Right renal cortex interstitium (tissue), 3 donors: ENCODE data around the gene ENTPD7. TPM values are rescaled to one million over a fixed set of nuclear protein-coding genes. Genes with fewer than 3 reads are reported as not detected.
"Not testable (repeated sequence)": the region's sequence is repeated elsewhere in the genome, so short reads cannot be mapped to it uniquely, and the experiment has no call there.

Experiments
- DNase-seq, 3 donors: peaks; one replicate each; pipeline ENCODE4 v3.0.0-alpha.2; 2013; ENCODE audit warnings: low read depth in 3 of 3, low spot score in 2 of 3
- polyA plus RNA-seq, 3 donors: library from polyadenylated mRNA; unstranded; fragments of 120-200 nt; gene quantifications; one replicate each; pipeline ENCODE4 v1.2.1, GENCODE V29; 2013; ENCODE audit not compliant: insufficient read length in 3 of 3

The ENTPD7 gene
- polyA plus RNA-seq, 3 donors: 19.6 to 21.0 (median 20.6) TPM

DNA sequence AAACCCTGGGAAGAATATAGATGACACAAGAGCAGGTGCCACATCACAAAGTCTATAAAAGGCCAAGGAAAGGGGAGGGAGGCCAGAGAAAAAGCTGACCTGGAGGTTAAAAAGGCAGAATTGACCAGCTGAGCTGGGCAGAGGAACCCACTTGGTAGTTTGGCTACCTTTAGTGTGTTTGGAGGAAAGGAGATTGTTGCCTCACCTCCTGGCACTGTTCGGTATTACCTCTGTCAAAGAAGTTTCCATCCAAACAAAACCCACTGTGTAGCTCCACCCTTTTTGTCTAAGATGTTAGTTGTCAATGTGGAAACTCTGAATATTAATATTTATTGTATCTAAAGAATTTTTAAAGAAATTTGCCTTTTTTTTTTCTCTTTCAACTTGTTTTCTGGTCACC lies 23.4 kb downstream of the ENTPD7 start:
- no peak for DNase-seq

DNA sequence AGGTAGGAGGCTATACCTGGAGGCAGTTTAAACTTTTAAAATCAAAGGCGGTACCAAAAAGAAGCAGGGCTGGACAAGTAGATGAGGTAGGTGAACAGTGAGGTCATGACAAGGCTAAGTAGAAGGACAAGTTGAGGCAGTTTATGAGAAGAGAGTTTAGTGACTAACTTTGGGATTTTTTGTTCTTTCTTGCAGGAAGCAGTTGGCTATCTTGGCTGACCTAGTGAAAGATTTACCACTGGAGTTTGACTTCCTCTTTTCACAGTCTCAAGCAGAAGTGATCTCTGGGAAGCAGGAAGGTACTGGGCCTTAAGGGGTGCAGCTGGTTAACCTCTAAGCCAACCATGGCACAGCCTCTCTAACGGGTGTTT lies 26.3 kb downstream of the ENTPD7 start:
- DNase-seq: no peak

DNA sequence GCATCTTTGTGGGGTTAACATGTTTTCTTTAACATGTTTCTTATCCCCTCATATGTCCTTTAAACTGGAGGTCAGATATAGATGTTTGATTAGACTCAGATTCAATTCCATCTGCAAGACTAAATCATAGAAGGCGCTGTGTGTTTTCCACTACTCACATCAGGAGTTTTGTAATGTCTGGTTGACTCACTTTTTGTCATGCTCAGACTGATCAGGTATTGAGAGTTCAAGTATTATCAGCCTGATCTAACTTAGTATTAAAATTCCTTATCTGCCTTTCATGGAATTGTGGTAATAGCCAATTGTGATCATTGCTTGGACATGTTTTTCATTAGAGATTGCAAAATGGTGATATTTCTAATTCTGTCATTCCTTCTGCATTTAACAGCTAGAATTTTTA lies 30.2 kb downstream of the ENTPD7 start:
- no peak for DNase-seq

DNA sequence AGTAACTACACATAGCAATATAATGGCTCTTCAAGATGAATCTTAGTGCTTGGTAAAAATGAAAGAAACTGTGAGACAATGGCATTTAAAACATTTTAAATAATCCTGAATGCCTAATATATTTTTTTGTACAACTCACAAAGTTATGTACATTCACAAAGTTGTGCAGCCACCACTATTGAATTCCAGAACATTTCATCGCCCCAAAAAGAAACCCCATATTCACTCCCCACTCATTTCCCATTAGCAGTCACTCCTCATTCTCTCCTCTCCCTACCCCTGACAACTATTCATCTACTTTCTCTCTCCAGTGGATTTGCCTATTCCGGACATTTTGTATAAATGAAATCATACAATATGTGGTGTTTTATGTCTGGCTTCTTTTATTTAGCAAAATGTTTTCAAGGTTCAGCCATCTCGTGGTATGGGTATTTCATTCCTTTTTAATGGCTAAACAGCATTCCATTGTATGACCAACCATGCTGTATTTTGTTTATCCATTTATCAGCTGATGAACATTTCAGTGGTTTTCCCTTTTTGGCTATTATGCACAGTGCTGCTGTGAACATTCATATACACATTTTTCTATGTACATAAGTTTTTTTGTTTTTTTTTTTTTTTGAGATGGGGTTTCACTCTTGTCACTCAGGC lies 34.7 kb downstream of the ENTPD7 start:
- no peak for DNase-seq

DNA sequence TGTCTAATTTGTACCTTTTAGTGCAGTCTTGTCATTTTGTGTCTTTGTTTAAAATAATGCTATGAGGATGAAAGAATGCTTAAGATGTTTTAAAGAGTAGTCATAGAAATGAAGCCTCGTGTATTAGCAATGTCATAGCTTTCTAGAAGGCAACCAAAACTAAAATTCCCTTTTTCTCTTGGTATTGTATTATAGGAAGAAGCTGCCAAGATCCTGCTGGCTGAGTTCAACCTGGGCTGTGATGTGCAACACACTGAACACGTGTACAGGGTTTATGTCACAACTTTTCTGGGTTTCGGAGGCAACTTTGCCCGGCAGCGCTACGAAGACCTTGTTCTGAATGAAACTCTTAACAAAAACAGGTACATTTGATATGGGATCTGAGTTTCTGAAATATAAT lies 36.5 kb downstream of the ENTPD7 start:
- no peak for DNase-seq

DNA sequence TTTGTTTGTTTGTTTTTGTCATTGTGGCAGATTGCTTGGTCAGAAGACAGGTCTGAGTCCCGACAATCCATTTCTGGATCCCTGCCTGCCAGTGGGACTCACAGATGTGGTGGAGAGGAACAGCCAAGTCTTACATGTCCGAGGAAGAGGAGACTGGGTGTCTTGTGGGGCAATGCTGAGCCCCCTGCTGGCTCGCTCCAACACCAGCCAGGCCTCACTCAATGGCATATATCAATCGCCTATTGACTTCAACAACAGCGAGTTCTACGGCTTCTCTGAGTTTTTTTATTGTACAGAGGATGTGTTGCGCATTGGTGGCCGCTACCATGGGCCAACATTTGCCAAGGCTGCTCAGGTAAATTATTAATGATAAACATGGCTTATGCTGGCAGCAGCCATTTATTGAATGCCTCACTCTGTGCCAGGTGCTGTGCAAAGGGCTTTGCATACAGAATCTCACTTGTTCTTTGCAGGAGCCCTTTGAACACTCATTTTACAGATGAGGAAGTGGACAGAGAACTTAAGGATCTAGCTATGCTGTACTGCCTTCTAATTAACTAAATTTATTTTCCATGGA lies 39.3 kb downstream of the ENTPD7 start:
- DNase-seq: no peak

DNA sequence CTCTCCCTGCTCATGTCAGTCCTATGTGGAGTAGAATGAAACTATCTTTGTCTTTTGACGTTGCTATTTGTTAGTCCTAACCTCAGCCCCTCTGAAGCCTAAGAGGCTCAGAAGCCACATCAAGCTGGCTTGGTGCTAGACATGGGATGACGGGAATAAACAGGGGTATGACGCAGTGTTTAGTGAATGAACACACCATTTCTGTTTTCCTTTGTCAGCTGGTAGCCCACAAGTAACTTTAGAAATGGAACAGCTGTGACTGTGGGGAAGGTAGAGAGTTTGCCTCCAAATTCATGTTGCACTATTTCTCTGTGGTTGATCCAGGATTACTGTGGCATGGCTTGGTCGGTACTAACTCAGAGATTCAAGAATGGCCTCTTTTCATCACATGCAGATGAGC lies 41.3 kb downstream of the ENTPD7 start:
- DNase-seq: no peak

DNA sequence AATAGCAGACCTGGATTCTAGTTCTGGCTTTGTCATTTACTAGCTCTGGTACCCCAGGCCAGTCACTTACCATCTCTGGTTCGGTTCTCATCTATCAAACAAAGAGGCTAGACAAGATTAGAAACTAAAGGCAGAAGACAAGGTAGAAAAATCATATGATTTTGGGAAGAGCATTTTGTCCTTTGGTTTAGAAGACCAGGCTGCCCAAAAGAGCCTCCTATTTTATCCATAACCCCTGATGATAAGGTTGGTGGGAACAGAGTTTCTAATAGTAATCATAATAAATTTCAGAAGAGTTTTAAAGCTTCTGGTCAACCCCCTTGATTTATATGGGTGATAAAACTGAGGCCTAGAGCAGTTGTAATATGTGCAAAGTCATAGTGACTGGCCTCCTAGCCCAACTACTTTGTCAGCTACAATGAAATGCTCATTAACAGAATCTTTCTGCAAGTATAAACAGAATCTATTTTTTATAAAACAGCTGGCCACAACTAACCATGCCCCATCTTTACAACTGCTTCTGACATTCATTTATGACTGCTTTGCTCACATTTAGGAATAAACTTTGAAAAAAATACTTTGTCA lies 49.2 kb downstream of the ENTPD7 start:
- peak in 1 of 3 donors; percentile 18 for DNase-seq

DNA sequence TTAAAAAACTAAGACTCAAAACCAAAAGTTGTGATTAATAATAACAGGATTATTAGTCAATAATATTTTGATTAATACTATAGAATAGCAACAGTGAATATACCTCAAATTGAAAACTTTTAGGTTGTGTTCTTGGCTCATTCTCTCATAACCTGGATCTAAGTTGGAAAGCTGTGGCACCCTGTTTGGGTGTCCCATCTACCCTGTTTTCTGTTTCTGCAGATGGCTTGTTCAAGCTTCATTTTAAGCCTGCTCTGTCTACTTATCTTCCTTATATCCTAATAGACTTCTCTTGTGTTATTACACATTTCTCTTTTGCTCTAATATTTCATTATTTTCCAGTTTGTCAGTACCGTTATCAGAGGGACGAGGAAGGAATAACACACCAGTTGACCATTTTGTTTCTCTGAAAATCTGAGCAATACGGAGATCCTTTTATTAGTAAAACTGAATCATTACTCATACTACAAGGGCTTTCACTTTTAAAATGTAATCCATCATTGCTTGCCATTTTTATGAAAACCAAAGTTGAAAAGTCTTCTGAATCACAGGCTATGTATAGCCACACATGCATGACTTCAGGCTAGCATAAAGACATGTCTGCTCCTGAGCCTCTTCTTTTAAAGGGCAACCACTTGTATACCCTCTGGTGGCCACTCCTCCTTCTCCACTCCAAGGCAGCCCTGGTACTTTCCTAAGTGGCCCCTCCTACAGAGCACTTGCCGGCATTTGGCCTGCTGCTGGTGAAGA lies 50.3 kb downstream of the ENTPD7 start:
- no peak for DNase-seq

DNA sequence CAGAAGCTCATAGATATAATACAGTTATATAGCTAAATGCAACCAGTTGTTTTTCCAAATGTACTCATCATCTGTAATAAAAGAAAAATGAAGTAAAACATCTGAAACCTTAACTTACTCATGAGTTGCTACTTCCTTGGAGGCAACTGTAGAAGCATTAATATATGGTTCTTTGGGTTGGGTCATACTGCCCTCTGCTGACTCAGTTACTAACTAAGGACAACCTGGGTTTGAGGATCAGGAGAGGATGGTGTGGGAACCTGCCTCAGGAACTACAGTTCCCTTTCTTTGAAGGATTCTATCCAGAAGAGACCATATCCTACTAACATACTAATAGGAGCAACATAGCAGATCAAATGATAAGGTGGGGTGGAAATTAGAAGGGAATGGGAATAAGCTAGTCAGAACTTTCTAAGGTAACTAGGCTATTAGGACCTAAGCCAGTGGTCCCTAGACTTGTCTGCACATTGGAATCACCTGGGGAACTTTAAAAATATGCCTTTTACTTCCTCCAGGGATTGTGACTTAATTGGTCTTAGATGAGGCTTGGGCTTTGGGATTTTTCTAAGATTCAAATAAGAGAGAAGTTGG lies 51.9 kb downstream of the ENTPD7 start:
- DNase-seq: peak in 1 of 3 donors; percentile 23

DNA sequence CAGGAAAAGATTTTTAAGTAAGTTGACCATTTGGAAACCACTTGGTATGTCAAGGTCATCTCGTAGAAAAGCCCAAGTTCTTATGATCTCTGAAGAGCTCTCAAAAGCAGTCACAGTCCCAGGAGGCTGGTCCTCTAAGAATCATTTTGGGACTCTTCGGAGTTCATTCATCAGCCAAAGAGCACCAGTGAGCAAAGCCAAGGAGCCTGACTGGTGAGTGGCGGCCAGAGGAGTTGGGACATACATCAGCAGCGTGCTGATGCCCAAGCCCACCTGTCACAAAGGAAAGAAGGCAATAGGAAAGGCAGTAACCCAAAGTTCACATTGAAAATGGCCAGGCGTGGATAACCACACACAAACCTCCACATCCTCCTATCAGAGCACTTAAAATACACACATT lies 55.1 kb downstream of the ENTPD7 start:
- DNase-seq: no peak

DNA sequence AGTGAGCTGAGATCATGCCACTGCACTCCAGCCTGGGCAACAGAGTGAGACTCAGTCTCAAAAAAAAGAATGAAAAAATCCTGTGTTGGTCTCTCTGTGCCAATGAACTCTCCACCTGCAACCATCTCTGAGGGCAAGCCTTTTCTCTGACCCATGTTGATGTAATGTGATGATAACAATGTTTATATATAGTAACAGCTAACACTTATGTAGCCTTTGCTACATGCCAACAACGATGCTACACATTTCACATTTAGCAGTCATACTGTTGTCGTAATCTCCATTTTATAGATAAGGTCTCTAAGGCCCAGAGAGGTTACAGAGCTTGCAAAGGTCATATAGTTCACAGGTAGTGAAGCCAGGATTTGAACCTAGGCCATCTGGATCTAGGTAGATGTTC lies 61.1 kb downstream of the ENTPD7 start:
- DNase-seq: no peak

DNA sequence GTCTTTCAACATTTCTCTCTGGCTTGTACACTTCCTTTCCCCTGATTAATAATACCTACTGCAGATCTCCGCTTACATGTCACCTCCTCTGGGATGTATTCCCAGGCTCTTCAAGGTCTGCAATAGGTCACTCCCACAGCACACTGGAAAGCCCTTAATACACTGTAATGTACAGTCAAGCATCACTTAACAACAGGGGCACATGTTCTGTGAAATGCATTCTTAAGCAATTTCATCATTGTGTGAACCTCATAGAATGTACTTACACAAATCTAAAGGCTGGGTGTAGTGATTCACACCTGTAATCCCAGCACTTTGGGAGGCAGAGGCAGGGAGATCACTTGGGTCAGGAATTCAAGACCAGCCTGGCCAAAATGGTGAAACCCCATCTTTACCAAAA lies 70.7 kb downstream of the ENTPD7 start:
- no peak for DNase-seq

DNA sequence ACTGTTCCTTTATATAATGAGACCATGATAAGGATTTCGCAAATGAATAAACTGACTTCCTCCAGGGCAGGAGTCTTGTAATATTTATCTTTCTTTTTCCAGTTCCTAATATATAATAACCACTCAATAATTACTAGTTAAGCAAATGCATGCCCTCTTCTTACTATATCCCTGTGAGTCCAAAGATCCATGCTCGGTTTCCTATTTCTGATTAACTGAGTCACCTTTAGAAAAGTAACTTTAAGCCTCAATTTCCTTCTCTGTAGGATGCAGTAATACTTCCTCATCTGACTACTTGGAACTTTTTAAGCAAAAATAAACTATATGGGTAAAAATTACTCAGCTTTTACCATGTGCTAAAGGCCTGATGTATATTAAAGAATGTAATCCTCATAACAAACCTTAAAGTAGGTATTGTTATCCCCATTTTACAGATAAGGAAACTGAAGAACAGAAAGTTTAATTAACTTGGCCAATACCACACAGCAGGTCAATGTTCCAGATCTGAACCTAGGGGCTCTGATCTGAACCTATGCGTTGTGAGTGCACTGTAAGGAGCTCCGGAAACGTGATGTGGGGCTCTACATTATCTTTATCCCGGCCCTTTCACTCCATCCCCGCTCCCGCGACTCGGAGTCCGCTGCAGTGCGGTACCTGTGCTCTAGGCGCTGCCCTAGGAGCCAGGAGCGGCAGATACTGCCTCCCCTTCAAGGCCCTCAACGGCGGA lies 72.2 kb downstream of the ENTPD7 start:
- no peak for DNase-seq

DNA sequence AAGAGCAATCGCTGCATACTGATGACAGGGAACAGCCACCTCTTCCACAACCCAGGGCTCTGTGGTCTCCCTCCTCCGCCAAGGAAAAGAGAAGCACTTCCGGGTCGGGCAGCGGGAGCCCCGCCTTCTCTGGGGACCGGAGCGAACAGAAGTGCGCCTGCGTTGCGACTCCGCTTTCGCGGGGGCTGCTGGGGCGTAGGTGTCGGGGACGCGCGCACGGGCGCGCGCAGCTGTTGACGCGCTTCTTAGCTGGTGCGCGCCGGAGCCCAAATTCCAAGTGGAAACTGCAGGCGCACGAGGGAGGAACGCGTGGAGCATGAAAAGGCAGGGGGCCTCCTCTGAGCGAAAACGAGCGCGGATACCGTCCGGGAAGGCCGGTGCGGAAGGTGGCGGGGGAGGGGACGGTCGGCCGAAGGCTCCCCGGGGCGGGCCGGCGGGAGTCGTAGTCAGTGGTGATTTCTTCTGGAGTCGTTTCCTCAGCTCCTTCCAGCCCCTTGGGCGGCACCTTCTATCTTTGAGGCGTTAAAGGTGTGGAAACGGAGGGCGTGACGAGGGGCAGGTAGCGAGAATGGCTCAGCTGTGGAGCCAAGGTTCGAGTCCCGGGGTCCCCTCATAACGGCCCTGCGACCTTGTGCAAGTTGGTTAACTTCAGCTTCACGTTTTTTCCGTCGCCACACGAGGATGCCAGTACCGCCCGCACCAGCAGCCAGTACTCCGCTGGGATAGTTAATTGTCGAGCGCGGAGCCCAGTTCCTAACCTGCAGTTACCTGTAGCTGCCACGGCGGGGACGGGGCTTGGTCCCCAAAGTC lies 72.9 kb downstream of the ENTPD7 start, which contains the start of the genes COX15 and CUTC:
Gene COX15, minus strand, starts transcription at position 95 of the 810 bp plus-strand sequence. Its CDS starts 78 bp downstream, at position 17.
Gene CUTC, plus strand, starts transcription at position 202 of the 810 bp plus-strand sequence. Its CDS starts 115 bp downstream, at position 317.
- DNase-seq: peak; percentile 95 to 97 (median 96)

DNA sequence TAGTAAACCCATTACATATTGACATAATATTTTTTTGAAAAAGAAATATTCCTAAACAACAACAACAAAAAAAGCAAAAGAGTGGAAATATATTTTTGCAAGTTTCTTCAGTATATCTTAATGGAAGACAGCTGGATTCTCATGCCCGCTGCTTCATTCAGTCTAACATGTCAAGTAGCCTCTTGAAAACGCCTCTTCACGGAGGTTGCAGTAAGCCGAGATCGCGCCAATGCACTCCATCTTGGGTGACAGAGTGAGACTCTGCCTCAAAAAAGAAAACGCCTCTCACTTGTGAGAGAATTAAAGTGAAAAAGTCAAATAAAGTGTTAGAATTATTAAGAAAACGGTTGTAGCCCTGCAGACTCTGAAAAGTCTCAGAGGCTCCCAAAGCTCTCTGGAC lies 74.1 kb downstream of the ENTPD7 start:
- DNase-seq: no peak

DNA sequence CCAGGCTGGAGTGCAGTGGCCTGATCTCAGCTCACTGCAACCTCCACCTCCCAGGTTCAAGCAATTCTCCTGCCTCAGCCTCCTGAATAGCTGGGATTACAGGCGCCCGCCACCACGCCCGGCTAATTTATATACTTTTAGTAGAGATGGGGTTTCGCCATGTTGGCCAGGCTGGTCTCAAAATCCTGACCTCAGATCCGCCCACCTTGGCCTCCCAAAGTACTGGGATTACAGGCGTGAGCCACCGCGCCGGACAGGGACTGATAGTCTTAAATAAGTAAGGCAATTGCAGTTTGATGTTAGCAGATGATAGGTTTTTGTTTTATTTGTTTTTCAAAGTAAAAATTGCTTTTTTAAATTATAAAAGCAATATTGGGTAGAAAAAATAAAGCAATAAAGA lies 74.8 kb downstream of the ENTPD7 start:
- DNase-seq: not testable (repeated sequence)

DNA sequence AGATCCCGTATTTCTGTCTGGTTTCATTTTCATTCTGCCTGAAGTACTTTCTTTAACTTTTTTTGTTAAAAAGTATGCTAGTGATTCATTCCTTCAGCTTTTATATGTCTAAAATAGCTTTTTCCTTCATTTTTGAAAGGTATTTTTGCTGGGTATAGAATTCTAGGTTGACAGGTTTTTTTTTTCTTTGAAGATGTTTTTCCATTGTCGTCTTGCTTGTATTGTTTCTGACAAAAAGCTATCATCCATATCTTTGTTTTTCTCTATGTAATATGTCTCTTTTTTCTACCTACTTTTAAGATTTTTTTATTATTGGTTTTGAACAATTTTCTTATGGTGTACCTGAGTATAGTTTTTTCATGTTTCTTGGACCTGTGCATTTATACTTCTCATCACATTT lies 81.0 kb downstream of the ENTPD7 start:
- DNase-seq: no peak

DNA sequence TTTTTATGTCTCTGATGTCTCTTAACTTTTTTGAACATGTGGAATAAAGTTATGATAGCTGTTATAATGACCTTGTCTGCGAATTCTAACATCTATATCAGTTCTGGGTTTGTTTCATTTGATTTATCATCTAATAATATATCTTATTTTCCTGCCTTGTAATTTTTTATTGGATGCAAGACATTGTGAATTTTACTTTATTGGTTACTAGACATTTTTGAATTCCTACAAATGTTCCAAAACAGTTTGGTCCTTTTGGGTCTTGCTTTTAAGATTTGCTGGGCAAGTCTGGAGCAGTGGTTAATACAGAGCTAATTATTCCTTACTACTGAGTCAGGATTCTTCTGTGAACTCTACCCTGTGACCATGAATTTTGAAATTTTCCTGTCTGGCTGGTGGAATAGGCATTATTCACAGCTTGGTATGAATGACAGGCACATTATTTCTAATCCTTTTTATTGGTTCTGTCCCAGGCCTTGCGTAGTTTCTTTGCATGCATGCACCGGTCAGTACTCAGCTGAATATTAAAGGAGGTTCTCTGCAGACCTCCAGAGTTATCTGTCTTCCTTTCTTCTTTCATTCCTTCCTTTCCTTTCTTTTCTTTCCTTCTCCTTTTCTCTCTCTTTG lies 81.7 kb downstream of the ENTPD7 start:
- no peak for DNase-seq
